ENCODE results near the gene PRKAR2B. TPM values are rescaled to one million over a fixed set of nuclear protein-coding genes. Genes with fewer than 3 reads are reported as not detected.

The PRKAR2B gene
- total RNA-seq, 2 donors from 2014 or later, result 3.9 to 5.3 TPM

- Histone ChIP-seq H3K4me3 (peak within 1 kb of the TSS; percentile 97), H3K27me3 (replicated peaks; ENCODE audit: insufficient read depth) (no peaks in the 10 kb centered on the region), H3K4me1 (ENCODE audit: control insufficient read depth in 1 of 2, low read depth in 2 of 2) (peaks cover 21 to 24% of the 10 kb centered on the region in 2 donors), H3K9me3 (no peaks in the 10 kb centered on the region), H3K27ac (peak within 1 kb of the TSS; percentile 93 to 98), H3K36me3 (no peaks in the 10 kb centered on the region)
- peak; percentile 94 for ATAC-seq (ENCODE audit: insufficient number of reproducible peaks, low FRiP score, low read depth)
- TF ChIP-seq CTCF (IDR thresholded peaks at IDR 0.05), result no peak
- DNase-seq (ENCODE audit: low spot score), result peak; percentile 100
These were observed 124.0 kb downstream of the PRKAR2B start, which contains the start of gene HBP1 for GRCh38 chr7:107168233-107169119. TSS of gene HBP1 (plus strand) at chr7:107169003. CDS start at chr7:107179894, 10,891 bp downstream.

GRCh38 chr7:107169120-107170050 is 124.9 kb downstream of the PRKAR2B start:
- Histone ChIP-seq H3K27ac (peak overlapping the region; percentile 93 to 98), H3K9me3 (no peaks in the 10 kb centered on the region), H3K4me1 (ENCODE audit: control insufficient read depth in 1 of 2, low read depth in 2 of 2) (peaks cover 27 to 29% of the 10 kb centered on the region in 2 donors), H3K36me3 (no peaks in the 10 kb centered on the region), H3K27me3 (replicated peaks; ENCODE audit: insufficient read depth) (no peaks in the 10 kb centered on the region), H3K4me3 (peak overlapping the region; percentile 97)
- TF ChIP-seq CTCF (IDR thresholded peaks at IDR 0.05), result no peak
- ATAC-seq (ENCODE audit: insufficient number of reproducible peaks, low FRiP score, low read depth) (peak; percentile 56), DNase-seq (ENCODE audit: low spot score) (peak; percentile 85)

GRCh38 chr7:107170051-107170915 is 125.8 kb downstream of the PRKAR2B start:
- DNase-seq (ENCODE audit: low spot score), result no peak
- H3K9me3 ChIP-seq, result no peaks in the 10 kb centered on the region
- H3K36me3 ChIP-seq, result no peaks in the 10 kb centered on the region
- no peak for ATAC-seq (ENCODE audit: insufficient number of reproducible peaks, low FRiP score, low read depth)
- peak overlapping the region; percentile 97 for H3K4me3 ChIP-seq
- peak overlapping the region; percentile 93 to 98 for H3K27ac ChIP-seq
- H3K4me1 ChIP-seq (ENCODE audit: control insufficient read depth in 1 of 2, low read depth in 2 of 2), result peaks cover 32 to 38% of the 10 kb centered on the region in 2 donors
- TF ChIP-seq CTCF (IDR thresholded peaks at IDR 0.05), result no peak
- H3K27me3 ChIP-seq (replicated peaks; ENCODE audit: insufficient read depth), result no peaks in the 10 kb centered on the region

- Histone ChIP-seq H3K9me3 (no peaks in the 10 kb centered on the region), H3K27me3 (replicated peaks; ENCODE audit: insufficient read depth) (no peaks in the 10 kb centered on the region), H3K4me1 (ENCODE audit: control insufficient read depth in 1 of 2, low read depth in 2 of 2) (peaks cover 36 to 47% of the 10 kb centered on the region in 2 donors), H3K27ac (no peak overlapping the region), H3K4me3 (no peak overlapping the region), H3K36me3 (no peaks in the 10 kb centered on the region)
- TF ChIP-seq CTCF (IDR thresholded peaks at IDR 0.05), result no peak
- DNase-seq (ENCODE audit: low spot score) (no peak), ATAC-seq (ENCODE audit: insufficient number of reproducible peaks, low FRiP score, low read depth) (no peak)
These were observed 127.0 kb downstream of the PRKAR2B start for GRCh38 chr7:107171496-107171895.
